ENCODE data around the gene LAD1. TPM values are rescaled to one million over a fixed set of nuclear protein-coding genes. Genes with fewer than 3 reads are reported as not detected.

The LAD1 gene
- total and polyA plus RNA-seq, 9 of the 15 experiments (the other 6 are each of a cell fraction or from before 2014, with no cell fraction given): 0.31 TPM; not detected in 8

GRCh38 chr1:201348211-201348566 is 50.9 kb downstream of the LAD1 start (continued):
- TF ChIP-seq ZNF395 (CRISPR knock-in tag; IDR thresholded peaks at IDR 0.05) (no peak), ZNF586 (CRISPR knock-in tag; conservative IDR thresholded peaks at IDR 0.05) (no peak), ILF3 (IDR thresholded peaks at IDR 0.05; ENCODE audit: borderline replicate concordance) (no peak)

GRCh38 chr1:201347498-201348210 is 51.5 kb downstream of the LAD1 start:
- H3K9me3 ChIP-seq (replicated peaks; ENCODE audit: control insufficient read depth, insufficient read depth, low read depth, low read length): no peaks in the 10 kb centered on the region
- in situ Hi-C loops (cut with MboI) (no loop called here), intact Hi-C loops (cut with micrococcal nuclease) (loop anchor here (1.0 to 5.0 kb wide), 2 partner anchors 61 to 95 kb away; no protein-coding TSS in a partner anchor)
- under 1% methylated on average over 7 of the region's 7 CpGs for WGBS (ENCODE audit: insufficient coverage, low coverage, missing lambda C conversion rate)
- no peaks in the 10 kb centered on the region for H3K4me1 ChIP-seq (replicated peaks in 1 of 2; ENCODE audit: control insufficient read depth in 2 of 2, insufficient read depth in 2 of 2, low read length in 2 of 2)
- H2AFZ ChIP-seq (ENCODE audit: low read depth, low read length): no peak overlapping the region
- peaks cover 0 to 44% of the 10 kb centered on the region in 2 experiments; a peak in 2 of 5 replicates for H3K27me3 ChIP-seq (ENCODE audit: control insufficient read depth in 2 of 2, insufficient read depth in 2 of 2, low read length in 2 of 2)
- DNase-seq (ENCODE audit: extremely low read depth in 1 of 4, low spot score in 3 of 4) (no peak), ATAC-seq (no peak), FAIRE-seq (no peak)
- no peaks in the 10 kb centered on the region for H3K79me2 ChIP-seq (ENCODE audit: control insufficient read depth, insufficient read depth, low read length)
- ChIA-PET POLR2A (interaction anchor here (0.6 to 1.9 kb wide), 9 partner anchors 17 to 211 kb away, joined by 3 to 6 read pairs (median 3); no protein-coding TSS in a partner anchor), CTCF (ENCODE audit: low intra/inter-chr PET ratio) (interaction anchor here (0.7 to 1.7 kb wide), 4 partner anchors 14 to 165 kb away, joined by 3 to 7 read pairs (median 5); no protein-coding TSS in a partner anchor)
- H3K36me3 ChIP-seq (ENCODE audit: control insufficient read depth, insufficient read depth, low read length): no peaks in the 10 kb centered on the region
- no peak overlapping the region for H3K9ac ChIP-seq (ENCODE audit: insufficient read depth in 1 of 2, low read depth in 2 of 2, low read length in 2 of 2)
- no TSS peak for BruUV-seq (replicated peaks)
- TF ChIP-seq NR3C1 (CRISPR knock-in tag; IDR thresholded peaks at IDR 0.05): no peak
- peak; percentile 12 for TF ChIP-seq ZFP36 (IDR thresholded peaks at IDR 0.05; ENCODE audit: low read depth, low read length, partially characterized antibody)
- no peak for TF ChIP-seq RFX5 (IDR thresholded peaks at IDR 0.05; ENCODE audit: low read depth, low read length)
- no peak for TF ChIP-seq POLR2H (tag; IDR thresholded peaks at IDR 0.05; ENCODE audit: low read depth)
- H3K4me2 ChIP-seq (ENCODE audit: insufficient read depth, low read length): no peak overlapping the region
- H4K20me1 ChIP-seq (replicated peaks; ENCODE audit: control insufficient read depth, insufficient read depth, low read length): peaks cover 19% of the 10 kb centered on the region
- H3K4me3 ChIP-seq: no peak overlapping the region
- no peak overlapping the region for H3K27ac ChIP-seq (ENCODE audit: extremely low read depth, low read depth, low read length)
- no peaks in the 10 kb centered on the region for H3K9me1 ChIP-seq (ENCODE audit: control insufficient read depth, insufficient read depth, low read length)

Data from K562 (cell line).